Measurements from ENCODE around the gene HOXB5.

HOXB5 gene

DNA sequence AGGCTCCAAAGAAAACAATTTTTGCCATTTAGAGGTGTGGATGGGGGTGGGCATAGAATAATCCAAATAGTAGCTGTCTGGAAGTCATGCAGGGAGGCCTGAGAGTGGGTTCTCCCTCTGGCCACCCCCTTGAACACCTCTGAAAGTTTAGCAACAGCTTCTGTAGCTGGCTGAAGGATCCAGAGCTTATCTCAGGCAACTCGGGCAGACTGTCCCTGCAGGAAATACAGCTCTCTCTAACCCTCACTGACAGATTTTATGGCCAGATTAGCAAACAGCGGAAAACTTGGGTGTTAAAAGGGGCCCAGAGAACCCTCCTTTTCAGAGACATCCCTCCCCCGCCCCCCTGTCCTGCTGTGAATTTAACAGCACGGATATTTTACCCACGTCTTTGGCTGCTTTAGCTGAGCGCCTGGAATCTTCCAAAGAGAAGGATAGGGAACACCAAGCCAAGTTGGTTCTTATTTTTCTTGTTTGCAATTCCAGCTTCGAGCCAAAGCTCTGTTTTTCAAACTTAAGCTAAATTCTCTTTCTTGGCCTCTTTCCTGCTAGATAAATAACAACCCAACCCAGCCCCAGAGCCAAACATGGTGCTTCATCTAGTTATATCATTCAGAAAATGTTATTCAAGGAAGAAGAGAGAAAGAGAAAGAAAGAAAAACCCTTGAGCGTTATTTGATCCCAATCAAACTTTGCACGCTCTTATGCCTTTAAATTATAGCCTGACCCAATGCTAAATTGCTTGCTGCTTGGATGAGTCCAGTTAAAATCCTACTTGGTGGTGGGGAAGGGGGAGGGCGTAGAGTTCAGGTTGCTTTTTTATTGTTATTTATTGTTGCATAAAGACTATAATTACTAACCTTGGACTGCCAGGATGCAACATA is 46.4 kb downstream of the HOXB5 start:
- DNase-seq (ENCODE audit: low read depth), result no peak

DNA sequence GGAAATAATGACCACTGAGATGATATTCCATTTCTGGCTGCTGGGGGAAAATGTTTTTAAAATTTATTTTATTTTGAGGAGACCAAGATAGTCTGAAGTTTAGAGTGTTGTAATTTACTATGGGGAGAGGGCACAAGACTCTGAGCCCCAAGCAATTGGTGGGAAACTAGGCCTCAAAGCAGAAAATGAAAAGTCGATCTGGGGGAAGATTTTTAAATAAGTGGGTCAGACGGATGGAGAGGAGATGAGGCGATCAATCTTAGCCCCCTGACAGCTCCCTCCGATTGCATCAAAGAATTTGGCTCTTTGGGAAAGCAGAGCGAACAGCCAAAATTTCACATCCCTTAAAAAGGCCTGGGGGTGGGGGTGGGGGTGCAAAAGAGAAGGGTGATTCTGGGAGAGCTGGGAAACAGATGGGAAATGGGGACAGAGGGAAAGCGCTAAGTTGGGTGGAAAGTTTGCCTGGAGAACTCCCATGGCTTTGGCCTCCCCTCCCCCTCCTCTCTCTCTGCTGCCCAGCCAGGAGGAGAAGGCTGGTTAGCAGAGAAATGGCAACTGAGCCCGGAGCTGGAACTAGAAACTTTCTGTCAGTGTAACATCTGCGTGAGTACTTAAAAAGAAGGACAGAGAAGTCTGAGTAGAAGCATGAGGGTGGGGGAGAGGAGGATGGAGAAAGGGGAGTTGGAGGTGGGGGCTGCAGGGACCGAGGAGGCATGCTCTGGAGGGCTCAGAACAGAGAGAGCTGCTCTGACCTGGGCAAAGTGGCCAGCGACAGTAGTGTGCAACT is 47.2 kb downstream of the HOXB5 start:
- no peak for DNase-seq (ENCODE audit: low read depth)

DNA sequence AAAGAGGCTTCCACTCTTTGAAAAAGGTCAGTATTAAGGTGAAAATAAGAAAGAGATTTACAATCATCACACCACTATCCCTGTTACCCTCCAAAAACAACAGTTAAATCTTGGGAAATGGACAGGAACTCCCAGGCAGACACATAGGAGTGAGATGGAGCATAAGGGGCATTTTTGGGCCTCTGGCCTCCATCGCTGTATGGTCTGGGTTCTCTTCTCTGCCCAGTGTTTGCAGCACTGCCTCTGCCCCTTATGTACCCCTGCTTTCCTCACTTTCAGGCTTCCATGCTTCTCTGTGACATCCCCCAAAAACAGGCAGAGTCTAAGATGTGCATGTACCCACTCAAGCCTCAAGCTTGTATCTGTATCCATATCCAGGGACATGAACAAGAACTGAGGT is 48.0 kb downstream of the HOXB5 start:
- DNase-seq (ENCODE audit: low read depth), result no peak

DNA sequence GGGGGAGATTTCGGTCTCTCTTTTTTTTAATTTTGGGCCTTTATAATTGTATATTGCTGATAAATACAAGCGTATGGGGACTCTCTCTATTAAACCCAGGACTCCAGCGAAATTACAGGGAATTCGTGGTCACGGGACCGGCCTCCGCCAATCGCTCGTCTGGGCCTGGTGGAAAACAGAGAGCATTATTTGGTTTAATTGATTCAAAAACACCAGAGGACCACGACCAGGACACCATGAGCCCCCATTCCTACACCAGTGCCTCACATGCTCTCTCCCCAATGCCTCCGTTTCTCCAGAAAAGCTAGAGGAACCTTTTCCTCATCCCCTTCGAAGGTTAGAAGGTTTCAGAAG is 48.6 kb downstream of the HOXB5 start, which contains the start of gene HOXB2:
HOXB2 (minus strand) TSS at position 88 of the 354 bp plus-strand sequence. CDS start 198 bp downstream, outside the sequence.
- DNase-seq (ENCODE audit: low read depth), result no peak

DNA sequence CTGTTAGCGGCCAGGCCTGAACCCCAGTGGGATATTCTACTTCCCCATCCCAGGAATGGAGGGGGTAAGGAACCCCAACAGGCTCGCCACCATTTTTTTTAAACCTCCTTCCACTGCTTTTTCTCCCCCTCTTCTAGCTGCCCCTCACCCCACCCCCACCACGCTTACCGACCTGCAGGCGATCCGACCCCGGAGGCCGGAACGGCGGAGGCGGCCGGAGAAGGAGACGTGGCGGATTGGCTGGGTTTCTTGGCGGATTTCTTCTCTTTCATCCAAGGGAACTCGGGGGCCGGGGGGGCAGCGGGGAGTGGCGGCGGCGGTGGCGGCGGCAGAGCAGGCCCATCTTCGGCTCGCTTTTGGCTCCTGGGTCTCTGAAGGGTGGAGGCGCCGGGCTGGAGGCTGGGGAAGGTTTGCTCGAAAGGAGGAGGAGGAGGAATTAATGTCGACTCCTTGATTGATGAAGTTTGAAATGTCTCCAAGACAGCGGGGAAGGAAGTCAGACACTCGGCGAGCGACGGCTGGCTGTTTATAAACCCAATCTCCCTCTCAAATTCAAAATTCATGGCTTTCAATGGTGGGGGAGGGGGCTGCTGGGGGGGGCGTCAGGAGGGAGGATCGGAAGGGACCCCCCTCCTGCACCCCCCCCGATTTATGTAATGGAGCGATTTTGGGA is 49.1 kb downstream of the HOXB5 start:
- DNase-seq (ENCODE audit: low read depth), result peak; percentile 43

DNA sequence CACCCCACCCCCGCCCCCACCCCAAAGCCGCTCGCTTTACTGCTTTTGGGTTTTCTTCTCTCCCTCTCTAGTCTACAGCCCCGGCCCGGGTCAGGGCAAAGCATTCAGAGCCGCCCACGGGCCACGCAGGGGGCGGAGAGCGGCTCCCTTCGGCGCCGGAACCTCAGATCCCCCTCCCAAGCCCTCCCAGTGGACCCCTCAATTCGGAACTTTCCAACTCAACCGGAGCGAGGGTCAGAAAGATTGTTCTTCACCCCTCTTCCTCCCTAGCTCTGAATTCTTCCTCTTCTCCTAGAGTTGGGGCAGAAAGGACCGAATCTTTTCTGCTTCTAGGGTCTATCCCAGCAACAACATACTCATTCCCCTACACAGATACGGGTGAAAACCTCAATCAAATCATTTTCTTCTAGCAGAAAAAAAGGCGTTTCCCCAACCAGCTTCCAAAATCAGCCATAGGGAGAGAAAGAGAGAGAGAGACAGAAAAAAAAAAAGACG is 49.7 kb downstream of the HOXB5 start:
- DNase-seq (ENCODE audit: low read depth), result no peak

DNA sequence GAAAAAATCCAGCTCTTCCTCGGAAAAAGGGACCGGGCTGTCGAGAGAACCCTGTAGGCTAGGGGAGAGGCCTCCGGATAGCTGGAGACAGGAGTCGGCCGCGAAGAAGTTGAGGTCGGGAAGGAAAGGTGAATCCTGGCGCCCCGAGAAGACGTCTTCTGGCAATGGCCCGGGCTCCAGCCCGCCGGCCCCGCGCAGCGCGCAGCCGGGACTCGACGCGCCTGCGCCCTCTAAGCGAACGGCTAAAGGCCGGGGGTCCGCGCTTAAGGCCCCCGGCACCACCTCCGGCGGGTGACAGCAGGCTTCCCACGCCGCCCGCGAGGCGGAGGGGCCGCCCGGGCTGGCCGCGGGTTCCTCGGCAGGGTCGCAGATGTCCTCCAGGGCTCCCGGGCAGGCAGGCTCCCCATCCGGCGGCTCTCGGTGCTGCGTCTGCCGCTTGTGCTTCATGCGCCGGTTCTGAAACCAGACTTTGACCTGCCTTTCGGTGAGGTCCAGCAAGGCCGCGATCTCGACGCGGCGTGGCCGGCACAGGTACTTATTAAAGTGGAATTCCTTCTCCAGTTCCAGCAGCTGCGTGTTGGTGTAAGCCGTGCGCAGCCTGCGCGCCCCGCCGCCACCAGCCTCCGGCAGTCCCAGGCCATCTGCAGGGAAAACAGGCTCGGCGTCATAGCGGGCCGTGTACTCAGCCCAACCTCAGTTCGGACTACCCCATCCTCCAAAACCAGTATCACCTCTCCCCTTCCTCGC is 50.3 kb downstream of the HOXB5 start:
- no peak for DNase-seq (ENCODE audit: low read depth)

DNA sequence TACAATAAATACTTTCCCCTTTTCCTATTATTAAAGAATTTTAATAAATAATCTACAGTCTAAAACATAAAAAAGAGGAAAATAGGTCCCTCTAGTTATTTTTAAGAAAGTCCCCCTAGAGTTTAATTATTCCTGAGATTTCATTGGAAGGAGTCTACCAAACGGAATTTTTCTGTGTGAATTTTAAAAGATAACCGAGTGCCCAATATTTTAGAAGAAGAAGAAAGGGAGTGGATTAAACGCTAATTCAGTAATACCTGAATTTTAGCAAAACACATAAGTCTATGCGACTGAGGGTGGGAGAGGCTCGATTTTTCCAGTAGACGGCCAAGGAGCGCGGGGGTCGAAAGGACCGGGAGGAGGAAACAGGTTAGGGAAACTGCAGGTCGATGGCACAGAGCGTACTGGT is 50.9 kb downstream of the HOXB5 start:
- DNase-seq (ENCODE audit: low read depth), result no peak

DNA sequence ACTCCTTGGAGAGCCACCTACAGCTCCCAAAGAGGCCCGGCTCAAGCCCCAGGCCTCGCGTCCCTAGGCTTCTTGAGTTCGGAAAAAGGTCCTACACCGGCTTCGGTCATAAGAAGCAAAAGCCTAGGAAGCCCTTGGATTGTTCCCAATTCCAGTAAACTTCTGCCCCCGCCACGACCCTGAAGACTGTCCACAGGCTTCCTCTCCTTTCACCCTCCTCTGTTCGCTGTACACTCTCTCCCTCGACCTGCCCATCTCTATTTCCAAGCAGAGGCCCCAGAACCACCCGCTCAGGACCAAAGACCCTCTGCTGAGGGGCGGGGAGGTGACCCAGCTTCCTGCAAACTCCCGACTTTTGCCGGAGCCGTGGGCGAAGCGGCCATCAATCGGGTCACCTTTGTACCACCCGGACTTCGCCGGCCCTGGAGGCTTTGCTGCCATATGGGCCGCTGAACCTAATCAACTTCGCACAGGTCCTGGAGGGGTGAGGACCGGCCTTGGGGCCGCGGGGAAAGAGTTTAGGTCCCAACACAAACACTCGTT is 51.4 kb downstream of the HOXB5 start:
- no peak for DNase-seq (ENCODE audit: low read depth)

DNA sequence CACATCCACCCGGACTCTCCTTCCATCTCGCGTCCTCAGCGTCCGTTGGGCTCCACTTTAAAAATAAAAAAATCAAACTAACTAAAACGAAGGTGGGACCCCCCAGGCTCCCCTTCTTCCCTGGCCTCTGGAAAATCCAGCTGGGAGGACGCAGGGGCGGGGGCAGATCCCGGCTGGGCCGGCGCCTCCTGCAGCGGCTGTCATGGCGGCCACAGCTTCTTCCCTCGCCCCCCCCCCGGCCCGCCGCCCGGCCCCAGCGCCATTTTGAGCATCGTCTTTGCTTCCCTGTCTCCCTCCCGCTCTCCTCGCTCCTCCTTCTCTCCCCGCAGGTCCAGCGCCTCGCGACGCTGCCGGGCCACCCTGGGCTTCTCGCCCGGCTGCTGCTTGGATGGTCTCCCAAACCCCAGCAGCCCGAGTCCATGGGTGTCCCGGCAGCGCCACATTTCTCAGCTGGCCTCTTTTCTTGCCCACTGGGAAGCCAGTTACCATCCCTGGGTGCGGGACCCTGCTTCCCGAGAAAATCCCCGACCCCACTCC is 51.9 kb downstream of the HOXB5 start:
- no peak for DNase-seq (ENCODE audit: low read depth)

Measured in T-helper 22 cell (primary cell).